T47D (cell line): Measurements from ENCODE around the gene MMP17.

Source experiments
- DNase-seq, 2 experiments: peaks; one replicate each; pipeline versions ENCODE4 v3.0.0 to v3.0.0-alpha.2; 2011 to 2012; ENCODE audit warnings: low read depth in 1 of 2, low spot score in 1 of 2
- JUND ChIP-seq: IDR thresholded peaks from 2 replicates; pipeline ENCODE4 v1.6.1; 2012; ENCODE audit warnings: low read depth
- in situ Hi-C: cut with HindIII; loops from 2 replicates; pipeline ENCODE4 v1.10.0; 2016; ENCODE audit warnings: low sequenced_read_pairs, low pct_unique_long_range_greater_than_20kb

The MMP17 gene

DNA sequence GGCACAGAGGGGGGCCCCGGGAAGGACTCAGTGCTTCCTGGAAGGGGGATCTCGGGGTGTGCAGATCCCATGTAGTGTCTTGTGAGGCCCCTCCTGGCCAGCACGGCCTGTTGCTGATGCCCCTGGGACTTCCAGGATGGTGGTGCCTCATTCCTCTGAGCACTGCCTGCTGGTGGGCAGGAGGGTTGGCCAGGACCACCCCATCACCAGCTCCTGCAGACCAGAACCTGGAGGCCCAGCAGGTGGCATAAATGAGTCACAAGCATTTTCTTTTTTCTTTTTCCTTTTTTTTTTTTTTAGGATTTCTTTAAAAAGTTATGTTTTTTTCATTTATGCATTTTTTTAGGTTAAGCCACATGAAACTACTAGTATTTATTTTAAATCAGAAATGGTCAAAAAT is 8.0 kb downstream of the MMP17 start:
- no peak for TF ChIP-seq JUND
- in situ Hi-C loops: no loop called here
- no peak for DNase-seq

GRCh38 chr12:131836714-131837397 is 8.7 kb downstream of the MMP17 start:
- no peak for TF ChIP-seq JUND
- DNase-seq: no peak
- in situ Hi-C loops: no loop called here

DNA sequence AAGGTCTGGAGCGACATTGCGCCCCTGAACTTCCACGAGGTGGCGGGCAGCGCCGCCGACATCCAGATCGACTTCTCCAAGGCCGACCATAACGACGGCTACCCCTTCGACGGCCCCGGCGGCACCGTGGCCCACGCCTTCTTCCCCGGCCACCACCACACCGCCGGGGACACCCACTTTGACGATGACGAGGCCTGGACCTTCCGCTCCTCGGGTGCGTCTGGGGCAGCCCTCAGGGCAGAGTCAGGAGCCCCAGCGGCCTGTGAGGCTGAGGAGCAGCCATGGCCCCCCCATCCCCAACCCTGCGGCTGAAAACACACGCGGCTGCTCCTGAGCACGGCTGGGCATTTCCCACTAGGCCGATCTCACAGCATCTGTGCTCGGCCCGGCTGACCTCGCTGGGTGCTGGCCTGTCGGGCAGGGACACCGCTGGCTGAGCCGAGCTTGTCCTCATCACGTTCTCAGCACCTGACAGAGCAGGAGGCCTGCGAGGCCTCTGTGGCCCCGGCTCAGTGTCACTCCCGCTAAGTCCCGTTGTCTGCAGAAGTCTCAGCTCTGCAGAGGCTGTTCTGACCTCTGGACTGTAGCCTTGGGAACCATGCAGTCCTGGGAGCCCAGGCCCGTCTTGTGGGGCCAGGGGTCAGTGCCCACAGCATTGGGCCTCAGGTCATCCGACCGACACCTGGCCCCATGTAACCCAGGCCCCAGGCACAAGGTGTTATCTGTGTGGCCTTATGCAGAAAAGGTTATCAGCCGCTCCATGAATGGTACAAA is 12.6 kb downstream of the MMP17 start:
- no peak for TF ChIP-seq JUND

GRCh38 chr12:131841547-131841946 is 13.4 kb downstream of the MMP17 start:
- no peak for DNase-seq
- in situ Hi-C loops: no loop called here
- no peak for TF ChIP-seq JUND

More for the DNA sequence above, 12.6 kb downstream of the MMP17 start:
- in situ Hi-C loops: no loop called here
- no peak for DNase-seq

- DNase-seq: no peak
- TF ChIP-seq JUND: no peak
- in situ Hi-C loops: no loop called here
These were observed 14.0 kb downstream of the MMP17 start for GRCh38 chr12:131842169-131842568.

DNA sequence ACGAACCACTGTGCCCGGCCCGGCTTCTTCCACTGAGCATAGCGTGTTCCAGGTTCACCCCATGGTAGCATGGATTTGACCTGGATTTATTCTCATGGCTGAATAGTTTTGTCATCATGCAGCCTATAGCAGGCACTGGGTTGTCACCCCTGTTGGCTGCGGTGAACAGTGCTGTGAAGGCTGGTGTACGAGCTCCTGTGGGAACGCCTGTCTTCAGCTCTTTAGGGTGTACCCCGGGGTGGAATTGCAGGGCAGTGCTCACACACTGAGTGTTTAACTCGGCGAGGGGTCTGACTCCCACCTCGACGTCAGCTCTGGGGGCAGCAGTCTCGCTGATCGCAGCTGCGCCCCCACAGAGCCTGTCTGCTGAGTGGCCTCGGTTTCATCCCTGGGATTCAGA is 15.3 kb downstream of the MMP17 start:
- no peak for DNase-seq
- in situ Hi-C loops: no loop called here
- TF ChIP-seq JUND: no peak

DNA sequence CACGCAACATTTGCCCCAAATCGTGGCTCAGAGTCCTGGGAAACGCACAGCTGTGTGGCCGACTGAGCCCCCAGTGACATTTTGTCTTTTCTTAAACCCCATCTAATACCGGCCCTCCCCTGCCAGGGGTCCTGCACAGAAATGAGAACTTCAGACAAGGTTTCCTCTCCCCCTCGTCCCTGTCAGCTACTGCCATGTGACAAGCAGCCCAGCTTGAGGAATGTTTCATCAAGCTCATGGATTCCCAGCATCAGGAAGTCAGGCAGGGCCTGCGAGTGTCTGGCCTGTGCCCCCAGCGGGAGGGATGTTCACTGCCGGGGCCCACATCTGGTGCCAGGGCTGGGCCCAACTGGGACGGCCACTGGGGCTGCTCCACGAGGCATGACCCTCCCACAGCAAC is 15.9 kb downstream of the MMP17 start:
- in situ Hi-C loops: no loop called here
- DNase-seq: no peak
- TF ChIP-seq JUND: no peak

- no peak for TF ChIP-seq JUND
- in situ Hi-C loops: no loop called here
- DNase-seq: no peak
These were observed 16.5 kb downstream of the MMP17 start for GRCh38 chr12:131844656-131845055.

DNA sequence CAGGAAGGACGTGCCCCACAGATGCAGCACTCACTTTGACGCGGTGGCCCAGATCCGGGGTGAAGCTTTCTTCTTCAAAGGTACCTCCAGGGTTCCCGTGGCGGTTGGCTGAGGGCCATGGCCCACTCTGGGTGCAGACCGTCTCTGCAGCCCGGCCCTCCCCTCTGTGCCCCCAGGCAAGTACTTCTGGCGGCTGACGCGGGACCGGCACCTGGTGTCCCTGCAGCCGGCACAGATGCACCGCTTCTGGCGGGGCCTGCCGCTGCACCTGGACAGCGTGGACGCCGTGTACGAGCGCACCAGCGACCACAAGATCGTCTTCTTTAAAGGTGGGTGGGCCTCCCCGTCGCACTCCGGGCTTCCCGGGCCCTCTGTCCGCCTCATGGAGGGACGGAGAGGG is 16.9 kb downstream of the MMP17 start:
- no peak for TF ChIP-seq JUND
- no peak for DNase-seq
- in situ Hi-C loops: no loop called here

DNA sequence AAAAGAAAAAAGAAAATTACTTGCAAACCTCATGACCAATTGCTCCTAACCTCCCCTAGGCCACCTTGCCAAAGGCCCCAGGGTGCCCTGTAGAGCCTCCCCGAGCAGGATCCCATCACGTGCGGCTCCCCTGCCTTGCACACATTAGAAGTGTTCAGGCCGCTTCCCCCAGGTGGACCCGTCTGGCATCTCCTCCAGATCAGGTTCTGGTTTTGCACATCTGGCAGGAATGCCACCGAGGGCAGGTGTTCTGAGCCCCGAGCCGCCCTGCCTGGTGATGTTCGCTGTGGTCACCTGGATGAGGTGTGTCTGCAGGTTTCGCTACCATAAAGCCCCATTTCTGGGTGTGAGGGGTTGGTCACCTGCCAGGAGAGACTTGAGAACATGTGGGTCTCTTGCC is 19.3 kb downstream of the MMP17 start:
- DNase-seq: no peak
- TF ChIP-seq JUND: no peak
- in situ Hi-C loops: no loop called here

DNA sequence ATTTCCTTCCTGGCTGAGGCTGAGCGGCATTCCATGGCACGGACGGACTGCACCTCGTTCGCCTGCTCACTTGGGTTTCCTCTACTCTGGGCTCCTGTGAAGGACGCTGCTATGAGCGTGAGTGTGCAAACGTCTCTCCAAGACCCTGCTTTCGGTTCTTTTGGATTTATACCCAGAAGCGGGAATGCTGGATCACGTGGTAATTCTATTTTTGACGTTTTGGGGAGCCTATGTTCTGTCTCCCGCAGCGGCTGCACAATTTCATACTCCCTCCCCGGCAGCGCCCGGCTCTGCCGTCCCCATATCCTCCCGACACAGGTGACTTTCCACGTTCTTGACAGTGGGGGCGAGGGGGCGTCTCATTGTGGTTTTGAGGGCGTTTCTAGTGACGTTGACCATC is 20.6 kb downstream of the MMP17 start:
- TF ChIP-seq JUND: no peak
- in situ Hi-C loops: no loop called here
- DNase-seq: no peak

DNA sequence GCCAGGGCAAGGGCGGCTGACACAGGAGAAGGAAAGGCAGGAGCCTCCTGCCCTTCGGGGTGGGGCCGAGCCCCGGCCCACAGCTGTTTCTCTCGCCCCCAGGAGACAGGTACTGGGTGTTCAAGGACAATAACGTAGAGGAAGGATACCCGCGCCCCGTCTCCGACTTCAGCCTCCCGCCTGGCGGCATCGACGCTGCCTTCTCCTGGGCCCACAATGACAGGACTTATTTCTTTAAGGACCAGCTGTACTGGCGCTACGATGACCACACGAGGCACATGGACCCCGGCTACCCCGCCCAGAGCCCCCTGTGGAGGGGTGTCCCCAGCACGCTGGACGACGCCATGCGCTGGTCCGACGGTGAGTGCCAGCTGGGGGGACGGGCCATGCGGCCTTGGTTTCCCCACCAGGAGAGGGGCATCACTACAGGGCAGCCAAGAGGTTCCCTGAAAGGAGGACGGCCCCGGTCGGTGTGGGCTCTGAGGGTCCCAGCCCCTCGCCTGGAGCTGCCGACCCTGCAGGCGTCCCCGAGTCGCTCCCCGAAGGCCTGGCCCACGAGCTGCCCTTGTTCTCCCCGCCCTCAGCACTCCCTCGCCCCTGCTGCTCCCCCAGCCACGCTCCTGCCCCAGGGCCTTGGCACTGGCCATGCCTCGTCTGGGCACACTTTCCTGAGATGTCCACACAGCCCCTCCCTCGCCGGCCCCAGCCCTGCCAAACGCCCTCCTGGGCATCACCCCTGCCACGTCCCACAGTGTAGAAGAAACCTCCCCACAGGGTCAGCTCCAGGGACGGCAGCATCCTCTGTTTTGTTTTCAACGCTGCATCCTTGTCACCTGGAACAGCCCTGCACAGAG is 21.7 kb downstream of the MMP17 start:
- in situ Hi-C loops: no loop called here
- TF ChIP-seq JUND: no peak
- no peak for DNase-seq
